Endothelial cell of umbilical vein (primary cell): ENCODE results near the gene CCDC187. TPM values are rescaled to one million over a fixed set of nuclear protein-coding genes. Genes with fewer than 3 reads are reported as not detected.

ENCODE experiments used
- BruUV-seq: library from RNA; stranded (reverse); fragments of 400-500 nt; replicated peaks from 2 replicates; lab custom pipeline; 2021; lab: Mats Ljungman, UMichigan
- CTCF ChIA-PET: fragments of 300-600, 350-600 bp; sonication (Branson Sonifier 250); formaldehyde crosslinking; loops from one replicate; lab custom pipeline; 2021; ENCODE audit warnings: antibody characterized with exemption, inconsistent platforms; lab: Charles Lee
- POLR2A ChIA-PET: fragments of 300-600, 350-600 bp; sonication (Branson Sonifier 250); formaldehyde crosslinking; loops from one replicate; lab custom pipeline; 2021; ENCODE audit warnings: antibody characterized with exemption, inconsistent platforms; lab: Charles Lee
- DNase-seq: peaks from one replicate; pipeline ENCODE4 v3.0.0-alpha.2; 2011; ENCODE audit warnings: low read depth, low spot score
- FAIRE-seq: peaks from 2 replicates; lab custom pipeline; 2011; peaks lifted over from hg19 to GRCh38; lab: Jason Lieb, UNC
- H2AFZ ChIP-seq: 2 replicates; pipeline ENCODE4 v1.6.0; 2012; ENCODE audit warnings: low read depth, low read length, control low read depth, inconsistent platforms
- H3K27ac ChIP-seq: 2 replicates; pipeline ENCODE4 v1.5.1; 2011; ENCODE audit warnings: low read depth, mild to moderate bottlenecking, control low read depth, low read length, moderate library complexity; ENCODE audit not compliant: insufficient read depth
- H3K27me3 ChIP-seq, 2 experiments: 2 replicates each; pipeline versions ENCODE4 v1.6.0 to v1.6.1; 2011; ENCODE audit warnings: low read length in 2 of 2, mixed read lengths in 1 of 2; ENCODE audit not compliant: control insufficient read depth in 2 of 2, insufficient read depth in 2 of 2
- H3K36me3 ChIP-seq, 2 experiments: 2 replicates in 1 of 2; 3 replicates in 1 of 2; pipeline ENCODE4 v1.5.1; 2011; ENCODE audit warnings: low read length in 2 of 2, mild to moderate bottlenecking in 1 of 2, moderate library complexity in 1 of 2; ENCODE audit not compliant: control insufficient read depth in 2 of 2, insufficient read depth in 2 of 2; ENCODE audit errors: extremely low read depth in 1 of 2
- H3K4me1 ChIP-seq: 3 replicates; pipeline ENCODE4 v1.5.1; 2011; ENCODE audit warnings: mild to moderate bottlenecking, low read length; ENCODE audit not compliant: control insufficient read depth, insufficient read depth; ENCODE audit errors: extremely low read depth
- H3K4me2 ChIP-seq: 2 replicates; pipeline ENCODE4 v1.6.1; 2011; ENCODE audit warnings: low read length, control low read depth, mixed read lengths; ENCODE audit not compliant: insufficient read depth
- H3K4me3 ChIP-seq, 3 experiments: fragments of 200-600 bp in 1 of 3; sonication (generic), shearing (Covaris generic) in 1 of 3; replicated peaks in 1 of 3; 2 replicates each; pipeline ENCODE4 v1.5.1; 2011 to 2016; ENCODE audit warnings: control low read depth in 3 of 3, low read length in 3 of 3, mild to moderate bottlenecking in 2 of 3, inconsistent platforms in 1 of 3, low read depth in 1 of 3, moderate library complexity in 1 of 3; ENCODE audit not compliant: insufficient read depth in 1 of 3
- H3K79me2 ChIP-seq: 2 replicates; pipeline ENCODE4 v1.6.0; 2012; ENCODE audit warnings: low read length, inconsistent platforms; ENCODE audit not compliant: control insufficient read depth, insufficient read depth
- H3K9ac ChIP-seq: replicated peaks from 2 replicates; pipeline ENCODE3; 2011; ENCODE audit warnings: low read length, control low read depth; ENCODE audit not compliant: insufficient read depth; ENCODE audit errors: extremely low read depth
- H3K9me1 ChIP-seq: replicated peaks from 3 replicates; pipeline ENCODE4 v1.6.0; 2011; ENCODE audit warnings: mild to moderate bottlenecking, low read length; ENCODE audit not compliant: control insufficient read depth, insufficient read depth; ENCODE audit errors: extremely low read depth
- H3K9me3 ChIP-seq: replicated peaks from 2 replicates; pipeline ENCODE4 v1.5.1; 2012; ENCODE audit warnings: low read length, inconsistent platforms; ENCODE audit not compliant: control insufficient read depth, insufficient read depth
- H4K20me1 ChIP-seq: replicated peaks from 2 replicates; pipeline ENCODE3; 2011; ENCODE audit warnings: mild to moderate bottlenecking, low read length; ENCODE audit not compliant: control insufficient read depth, insufficient read depth; ENCODE audit errors: extremely low read depth
- CTCF ChIP-seq, 2 donors: IDR thresholded peaks; 1 replicate in 1 of 2; 2 replicates in 1 of 2; pipeline ENCODE4 v1.5.1; 2011; ENCODE audit warnings: low read length in 2 of 2, mild to moderate bottlenecking in 2 of 2, moderate library complexity in 2 of 2, control low read depth in 1 of 2, inconsistent platforms in 1 of 2, low read depth in 1 of 2; ENCODE audit not compliant: insufficient read depth in 1 of 2; ENCODE audit errors: extremely low read depth in 1 of 2
- EZH2 ChIP-seq: IDR thresholded peaks from 2 replicates; pipeline ENCODE4 v1.6.1; 2012; ENCODE audit warnings: borderline replicate concordance, low read depth, mild to moderate bottlenecking, moderate library complexity, low read length, inconsistent platforms; ENCODE audit not compliant: severe bottlenecking
- FOS ChIP-seq: IDR thresholded peaks from 2 replicates; pipeline ENCODE4 v1.6.1; 2011; ENCODE audit warnings: mild to moderate bottlenecking, low read length, moderate library complexity, borderline replicate concordance; ENCODE audit not compliant: insufficient read depth
- GATA2 ChIP-seq: IDR thresholded peaks from 2 replicates; pipeline ENCODE4 v1.7.0; 2011; ENCODE audit warnings: low read depth, mild to moderate bottlenecking, moderate library complexity, mixed read lengths, low read length; ENCODE audit not compliant: insufficient read length, insufficient read depth
- JUN ChIP-seq: IDR thresholded peaks from 2 replicates; pipeline ENCODE4 v1.6.1; 2011; ENCODE audit warnings: borderline replicate concordance, low read depth; ENCODE audit not compliant: insufficient read length, insufficient read depth
- MAX ChIP-seq: IDR thresholded peaks from 2 replicates; pipeline ENCODE4 v1.6.1; 2011; ENCODE audit not compliant: insufficient read depth, insufficient read length
- MYC ChIP-seq: IDR thresholded peaks from one replicate; pipeline ENCODE4 v1.6.1; 2011; ENCODE audit warnings: mild to moderate bottlenecking, low read depth, low read length
- POLR2A ChIP-seq: IDR thresholded peaks from 2 replicates; pipeline ENCODE4 v1.6.1; 2012; ENCODE audit warnings: low read depth, mild to moderate bottlenecking, control low read depth, low read length
- POLR2AphosphoS5 ChIP-seq: IDR thresholded peaks from 2 replicates; pipeline ENCODE4 v1.6.1; 2012; ENCODE audit warnings: low read depth, mild to moderate bottlenecking, control low read depth, low read length, moderate library complexity; ENCODE audit not compliant: insufficient read depth
- dilution Hi-C: fragments of 300-500 bp; cut with MboI; formaldehyde crosslinking; loops from one replicate; pipeline ENCODE4 v1.15.0; 2019; ENCODE audit warnings: low sequenced_read_pairs; ENCODE audit not compliant: extremely low pct_ligation_motif_present
- intact Hi-C: fragments of 100-400 bp; cut with micrococcal nuclease; formaldehyde crosslinking; loops from one replicate; pipeline ENCODE4 v1.10.0; 2022
- polyA plus RNA-seq, 4 experiments: library from polyadenylated mRNA; depleted of rRNA in 3 of 4; stranded (reverse) in 3 of 4; unstranded in 1 of 4; fragments of >200 nt; gene quantifications; 2 replicates each; pipeline versions ENCODE4 v1.2.1 to v1.2.3, GENCODE V29; 2011 to 2012; ENCODE audit warnings: missing spikeins in 1 of 4
- total RNA-seq: library from RNA; stranded (reverse); gene quantifications from 2 replicates; pipeline ENCODE4 v1.2.3, GENCODE V29; 2021

Gene CCDC187
- total and polyA plus RNA-seq, 2 donors (not counting 3 experiments of a cell fraction or from before 2014, with no cell fraction given), result not detected

- Histone ChIP-seq H3K27me3 (no peaks in the 10 kb centered on the region), H3K4me1 (no peaks in the 10 kb centered on the region), H4K20me1 (no peaks in the 10 kb centered on the region), H3K4me3 (no peak overlapping the region), H3K36me3 (no peaks in the 10 kb centered on the region), H3K27ac (no peak overlapping the region), H3K79me2 (no peaks in the 10 kb centered on the region), H3K9me3 (no peaks in the 10 kb centered on the region), H3K9me1 (no peaks in the 10 kb centered on the region), H2AFZ (no peak overlapping the region), H3K4me2 (no peak overlapping the region), H3K9ac (no peak overlapping the region)
- dilution Hi-C loops (no loop called here), intact Hi-C loops (no loop called here)
- ChIA-PET CTCF (interaction anchor here (1.0 to 1.3 kb wide), 2 partner anchors 9 to 46 kb away, joined by 3 to 4 read pairs; partner anchors contain the start of gene DNLZ), POLR2A (no interaction called here)
- FAIRE-seq (no peak), DNase-seq (no peak)
- no peak for TF ChIP-seq GATA2
- TF ChIP-seq POLR2A, result no peak
- no peak for TF ChIP-seq EZH2
- TF ChIP-seq FOS, result no peak
- TF ChIP-seq CTCF (IDR thresholded peaks at IDR 0.05; ENCODE audit: extremely low read depth in 1 of 2, insufficient read depth in 1 of 2, low read depth in 1 of 2, low read length in 2 of 2), result no peak
- no peak for TF ChIP-seq MAX
- no peak for TF ChIP-seq JUN
- no peak for TF ChIP-seq POLR2AphosphoS5
- no peak for TF ChIP-seq MYC
- no TSS peak for BruUV-seq
Observed at GRCh38 chr9:136316896-136317676, 13.2 kb upstream of the CCDC187 start.
